ENCODE data around the gene KDELR1.

DNA sequence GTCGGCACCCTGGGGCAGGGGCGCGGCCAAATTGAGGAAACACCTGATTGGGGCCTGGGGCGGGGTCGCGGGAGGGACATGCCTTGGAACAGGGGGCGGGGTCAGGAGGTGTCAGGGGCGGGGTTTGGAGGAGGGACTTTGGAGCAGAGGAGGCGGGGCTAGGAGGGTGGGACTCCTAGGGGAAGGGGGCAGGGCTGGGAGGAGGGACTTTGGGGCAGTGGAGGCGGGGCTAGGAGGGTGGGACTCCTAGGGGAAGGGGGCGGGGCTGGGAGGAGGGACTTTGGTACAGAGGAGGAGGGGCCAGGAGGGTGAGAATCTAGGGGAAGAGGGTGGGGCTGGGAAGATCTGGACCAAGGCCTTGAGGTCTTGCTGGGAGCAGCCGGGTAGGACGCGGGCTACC, 24.0 kb upstream of the KDELR1 start:
- TF ChIP-seq POLR2AphosphoS5 (IDR thresholded peaks at IDR 0.05; ENCODE audit: low read depth, low read length) (no peak), POLR2A (IDR thresholded peaks at IDR 0.05; ENCODE audit: low read depth, low read length) (no peak), TAF1 (IDR thresholded peaks at IDR 0.05; ENCODE audit: low read depth, low read length) (no peak), SPI1 (IDR thresholded peaks at IDR 0.05; ENCODE audit: low read depth, low read length) (no peak)
